IMR-90 (cell line): ENCODE measurements around the gene BUD23. TPM values are rescaled to one million over a fixed set of nuclear protein-coding genes. Genes with fewer than 3 reads are reported as not detected.

ENCODE experiments used
- ATAC-seq: fragments of 200-7000 bp; cut with Tn5 transposase; 2 replicates; pipeline ENCODE4 v1.9.1; 2020; ENCODE audit warnings: low read depth, mild to moderate bottlenecking, moderate library complexity
- BruUV-seq: library from RNA; stranded (reverse); fragments of 400-500 nt; replicated peaks from 2 replicates; lab custom pipeline; 2021; lab: Mats Ljungman, UMichigan
- CTCF ChIA-PET: fragments of 300-600 bp; formaldehyde crosslinking; extraction: SDS; loops from one replicate; lab custom pipeline; 2021; ENCODE audit warnings: antibody characterized with exemption; lab: Yijun Ruan, JAX
- POLR2A ChIA-PET: fragments of 300-600 bp; sonication (Branson Sonifier 250); formaldehyde crosslinking; loops from one replicate; lab custom pipeline; 2022; ENCODE audit warnings: antibody characterized with exemption; ENCODE audit not compliant: unreplicated experiment; lab: Charles Lee
- DNase-seq: peaks from one replicate; pipeline ENCODE4 v3.0.0; 2013
- H2AFZ ChIP-seq: replicated peaks from 2 replicates; pipeline ENCODE3; 2013; ENCODE audit warnings: low read length, mild to moderate bottlenecking; ENCODE audit not compliant: poor library complexity
- H2AK5ac ChIP-seq: 2 replicates; pipeline ENCODE4 v1.6.1; 2013; ENCODE audit warnings: low read depth, low read length, inconsistent platforms
- H2AK9ac ChIP-seq: replicated peaks from 2 replicates; pipeline ENCODE3; 2013; ENCODE audit warnings: mild to moderate bottlenecking, low read depth, low read length, moderate library complexity; ENCODE audit not compliant: poor library complexity
- H2BK120ac ChIP-seq: 2 replicates; pipeline ENCODE4 v1.6.1; 2013; ENCODE audit warnings: low read depth, low read length, inconsistent platforms
- H2BK15ac ChIP-seq: 3 replicates; pipeline ENCODE4 v1.6.1; 2013; ENCODE audit warnings: low read depth, low read length, inconsistent platforms
- H2BK20ac ChIP-seq: 2 replicates; pipeline ENCODE4 v1.6.1; 2013; ENCODE audit warnings: low read depth, mild to moderate bottlenecking, inconsistent platforms, low read length, moderate library complexity
- H2BK5ac ChIP-seq: 2 replicates; pipeline ENCODE4 v1.6.1; 2013; ENCODE audit warnings: mild to moderate bottlenecking, low read depth, low read length, inconsistent platforms; ENCODE audit not compliant: poor library complexity, severe bottlenecking
- H3K14ac ChIP-seq: replicated peaks from 2 replicates; pipeline ENCODE4 v1.6.1; 2013; ENCODE audit warnings: low read depth, low read length, inconsistent platforms
- H3K18ac ChIP-seq: 2 replicates; pipeline ENCODE4 v1.6.1; 2013; ENCODE audit warnings: low read depth, low read length, control low read depth
- H3K23ac ChIP-seq: 2 replicates; pipeline ENCODE4 v1.6.1; 2013; ENCODE audit warnings: low read depth, low read length, inconsistent platforms
- H3K27ac ChIP-seq: 2 replicates; pipeline ENCODE4 v1.5.1; 2013; ENCODE audit warnings: mild to moderate bottlenecking, control low read depth, low read length; ENCODE audit not compliant: insufficient read depth
- H3K27me3 ChIP-seq: 2 replicates; pipeline ENCODE4 v1.6.1; 2013; ENCODE audit warnings: low read length; ENCODE audit not compliant: control insufficient read depth, insufficient read depth
- H3K36me3 ChIP-seq: 2 replicates; pipeline ENCODE4 v1.6.1; 2013; ENCODE audit warnings: low read length, mixed read lengths; ENCODE audit not compliant: control insufficient read depth, insufficient read depth
- H3K4ac ChIP-seq: 2 replicates; pipeline ENCODE4 v1.6.1; 2013; ENCODE audit warnings: low read depth, low read length, inconsistent platforms
- H3K4me1 ChIP-seq: 2 replicates; pipeline ENCODE4 v1.6.1; 2013; ENCODE audit warnings: low read length, mixed read lengths; ENCODE audit not compliant: control insufficient read depth, insufficient read depth
- H3K4me2 ChIP-seq: 2 replicates; pipeline ENCODE4 v1.6.1; 2013; ENCODE audit warnings: low read depth, mild to moderate bottlenecking, control low read depth, low read length, moderate library complexity
- H3K4me3 ChIP-seq: 2 replicates; pipeline ENCODE4 v1.5.1; 2013; ENCODE audit warnings: low read depth, mild to moderate bottlenecking, control low read depth, low read length, moderate library complexity; ENCODE audit not compliant: insufficient read depth
- H3K56ac ChIP-seq: 2 replicates; pipeline ENCODE4 v1.6.1; 2013; ENCODE audit warnings: low read length, inconsistent platforms; ENCODE audit not compliant: insufficient read depth; ENCODE audit errors: extremely low read depth
- H3K79me1 ChIP-seq, 2 experiments: 2 replicates each; pipeline ENCODE4 v1.6.1; 2013; ENCODE audit warnings: low read length in 2 of 2, inconsistent platforms in 1 of 2, low read depth in 1 of 2
- H3K9ac ChIP-seq: 2 replicates; pipeline ENCODE4 v1.6.1; 2013; ENCODE audit warnings: low read depth, low read length, control low read depth
- H3K9me1 ChIP-seq: 2 replicates; pipeline ENCODE4 v1.6.1; 2013; ENCODE audit warnings: low read length, inconsistent platforms; ENCODE audit not compliant: insufficient read depth
- H3K9me3 ChIP-seq: 2 replicates; pipeline ENCODE4 v1.6.1; 2013; ENCODE audit warnings: low read length; ENCODE audit not compliant: control insufficient read depth, insufficient read depth
- H4K20me1 ChIP-seq: 2 replicates; pipeline ENCODE4 v1.6.1; 2013; ENCODE audit warnings: low read length, inconsistent platforms; ENCODE audit not compliant: insufficient read depth
- H4K5ac ChIP-seq: 2 replicates; pipeline ENCODE4 v1.6.1; 2013; ENCODE audit warnings: mild to moderate bottlenecking, low read depth, low read length, control low read depth
- H4K8ac ChIP-seq, 2 experiments: 2 replicates each; pipeline ENCODE4 v1.6.1; 2013; ENCODE audit warnings: low read depth in 2 of 2, low read length in 2 of 2, control low read depth in 1 of 2, inconsistent platforms in 1 of 2
- H4K91ac ChIP-seq: 2 replicates; pipeline ENCODE4 v1.6.1; 2013; ENCODE audit warnings: low read depth, low read length, inconsistent platforms; ENCODE audit not compliant: insufficient read depth
- BHLHE40 ChIP-seq: fragments of 150-350 bp; IDR thresholded peaks from 2 replicates; pipeline ENCODE4 v1.6.1; 2016; ENCODE audit warnings: mild to moderate bottlenecking, low read depth, low read length
- CEBPB ChIP-seq: IDR thresholded peaks from 2 replicates; pipeline ENCODE4 v1.6.1; 2012; ENCODE audit warnings: low read depth, low read length, improper control_type of control experiment
- CHD1 ChIP-seq: IDR thresholded peaks from 2 replicates; pipeline ENCODE4 v1.6.1; 2012; ENCODE audit warnings: low read depth, low read length, improper control_type of control experiment
- FOS ChIP-seq: fragments of 150-350 bp; IDR thresholded peaks from 2 replicates; pipeline ENCODE4 v1.6.1; 2016; ENCODE audit warnings: low read depth, low read length
- MAFK ChIP-seq: IDR thresholded peaks from 2 replicates; pipeline ENCODE4 v1.6.1; 2012; ENCODE audit warnings: low read depth, low read length, improper control_type of control experiment
- MAZ ChIP-seq: IDR thresholded peaks from 2 replicates; pipeline ENCODE4 v1.6.1; 2012; ENCODE audit warnings: low read depth, mild to moderate bottlenecking, low read length, improper control_type of control experiment, moderate library complexity, borderline replicate concordance
- MXI1 ChIP-seq: IDR thresholded peaks from 2 replicates; pipeline ENCODE4 v1.6.1; 2012; ENCODE audit warnings: low read depth, mild to moderate bottlenecking, low read length, moderate library complexity, borderline replicate concordance
- NFE2L2 ChIP-seq: fragments of 150-350 bp; IDR thresholded peaks from 2 replicates; pipeline ENCODE4 v1.6.1; 2016; ENCODE audit warnings: low read depth, mild to moderate bottlenecking, low read length
- POLR2A ChIP-seq: IDR thresholded peaks from 2 replicates; pipeline ENCODE4 v1.6.1; 2012; ENCODE audit warnings: mild to moderate bottlenecking, low read depth, low read length
- RAD21 ChIP-seq: IDR thresholded peaks from 2 replicates; pipeline ENCODE4 v1.6.1; 2012; ENCODE audit warnings: low read length, improper control_type of control experiment
- RCOR1 ChIP-seq: IDR thresholded peaks from 2 replicates; pipeline ENCODE4 v1.6.1; 2012; ENCODE audit warnings: mild to moderate bottlenecking, low read length, improper control_type of control experiment; ENCODE audit not compliant: insufficient replicate concordance
- RFX5 ChIP-seq: IDR thresholded peaks from 2 replicates; pipeline ENCODE4 v1.8.0; 2012; ENCODE audit warnings: low read depth, mild to moderate bottlenecking, low read length, moderate library complexity
- SMC3 ChIP-seq: fragments of 150-350 bp; IDR thresholded peaks from 2 replicates; pipeline ENCODE4 v1.6.1; 2016; ENCODE audit warnings: low read depth, mild to moderate bottlenecking, antibody characterized with exemption, low read length, moderate library complexity
- WGBS, 2 experiments: methylation state at CpG; one replicate each; pipeline versions ENCODE4 v1.1.5 to v1.1.7; 2013; ENCODE audit warnings: missing lambda C conversion rate in 2 of 2; ENCODE audit not compliant: insufficient read length in 1 of 2; ENCODE audit errors: extremely low coverage in 2 of 2; 5-methylcytosine and 5-hydroxymethylcytosine counted together
- dilution Hi-C: fragments of 300-500 bp; cut with HindIII; formaldehyde crosslinking; loops from one replicate; pipeline ENCODE4 v1.14.3; 2018; ENCODE audit warnings: low sequenced_read_pairs; ENCODE audit not compliant: unreplicated experiment
- in situ Hi-C: fragments of 300-500 bp; cut with MboI; formaldehyde crosslinking; loops from 3 replicates; pipeline ENCODE4 v1.14.3; 2019; ENCODE audit warnings: low sequenced_read_pairs, inconsistent platforms, mixed read lengths
- intact Hi-C: fragments of 100-400 bp; cut with micrococcal nuclease; formaldehyde crosslinking; loops from 2 replicates; pipeline ENCODE4 v1.10.0; 2022
- polyA plus RNA-seq, 3 experiments: library from polyadenylated mRNA; depleted of rRNA; stranded (reverse); fragments of >200 nt; gene quantifications; 2 replicates each; pipeline ENCODE4 v1.2.3, GENCODE V29; 2012; ENCODE audit warnings: low replicate concordance in 1 of 3
- total RNA-seq: library from RNA; depleted of rRNA; stranded (reverse); fragments of >200 nt; gene quantifications from 2 replicates; pipeline ENCODE4 v1.2.3, GENCODE V29; 2012
- TF ChIP-seq, protein P1 (sequence below): fragments of 150-350 bp; IDR thresholded peaks from 2 replicates; pipeline ENCODE4 v1.6.1; 2017; ENCODE audit warnings: mild to moderate bottlenecking, antibody characterized with exemption, low read length, low read depth
- TF ChIP-seq, protein P2 (sequence below): fragments of 150-350 bp; IDR thresholded peaks from 2 replicates; pipeline ENCODE4 v1.6.1; 2016; ENCODE audit warnings: low read depth, mild to moderate bottlenecking, low read length, moderate library complexity, borderline replicate concordance
- TF ChIP-seq, protein P3 (sequence below): conservative IDR thresholded peaks from 2 replicates; pipeline ENCODE4 v1.5.1; 2012; ENCODE audit warnings: mild to moderate bottlenecking, low read depth, low read length, improper control_type of control experiment

BUD23 gene
- total and polyA plus RNA-seq, 2 of the 4 experiments (the other 2 are of a cell fraction), result 35.7 to 65.2 TPM

DNA sequence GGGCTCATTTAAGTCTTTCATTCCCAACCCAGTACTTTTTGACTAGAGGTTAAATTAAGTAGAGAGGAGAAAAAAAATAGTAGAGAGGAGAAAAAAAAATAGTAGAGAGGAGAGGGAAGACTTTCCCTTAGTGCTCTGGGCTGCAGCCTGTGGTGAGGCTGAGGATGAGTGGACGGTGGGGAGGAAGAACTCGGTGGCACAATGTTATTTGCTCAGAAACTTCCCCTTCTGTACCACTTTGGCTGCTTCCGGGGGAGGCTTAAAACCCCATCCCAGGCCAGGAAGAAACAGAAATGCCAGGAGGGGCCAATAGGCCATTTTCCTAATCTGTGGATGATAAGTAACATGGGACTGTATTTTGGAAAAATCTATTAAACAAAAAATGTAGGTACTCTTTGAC is 44.5 kb upstream of the BUD23 start:
- Histone ChIP-seq H3K9me3 (peaks cover 4% of the 10 kb centered on the region), H3K4ac (no peak overlapping the region), H2AFZ (no peak overlapping the region), H3K56ac (no peak overlapping the region), H3K14ac (no peak overlapping the region), H3K4me3 (no peak overlapping the region), H3K4me1 (peaks cover 4% of the 10 kb centered on the region; the same call in 1 of the 2 replicates), H2BK5ac (no peak overlapping the region), H2BK120ac (no peak overlapping the region), H3K36me3 (no peaks in the 10 kb centered on the region), H3K9me1 (no peaks in the 10 kb centered on the region), H4K5ac (no peak overlapping the region), H2BK20ac (no peak overlapping the region), H2BK15ac (no peak overlapping the region), H2AK9ac (no peak overlapping the region), H2AK5ac (no peak overlapping the region), H3K23ac (no peak overlapping the region), H4K91ac (no peak overlapping the region), H3K4me2 (no peak overlapping the region), H3K79me1 (no peaks in the 10 kb centered on the region), H3K27ac (no peak overlapping the region), H3K18ac (no peak overlapping the region), H3K27me3 (peaks cover 15% of the 10 kb centered on the region), H4K8ac (no peak overlapping the region), H3K9ac (no peak overlapping the region), H4K20me1 (no peaks in the 10 kb centered on the region)
- CTCF ChIA-PET, result no interaction called here
- TF ChIP-seq RFX5 (no peak), BHLHE40 (no peak), MAFK (no peak), CHD1 (no peak), MAZ (no peak), RCOR1 (no peak), CEBPB (no peak), RAD21 (no peak), FOS (no peak), SMC3 (no peak), MXI1 (no peak), POLR2A (no peak), NFE2L2 (no peak)
- TF ChIP-seq, protein P1, sequence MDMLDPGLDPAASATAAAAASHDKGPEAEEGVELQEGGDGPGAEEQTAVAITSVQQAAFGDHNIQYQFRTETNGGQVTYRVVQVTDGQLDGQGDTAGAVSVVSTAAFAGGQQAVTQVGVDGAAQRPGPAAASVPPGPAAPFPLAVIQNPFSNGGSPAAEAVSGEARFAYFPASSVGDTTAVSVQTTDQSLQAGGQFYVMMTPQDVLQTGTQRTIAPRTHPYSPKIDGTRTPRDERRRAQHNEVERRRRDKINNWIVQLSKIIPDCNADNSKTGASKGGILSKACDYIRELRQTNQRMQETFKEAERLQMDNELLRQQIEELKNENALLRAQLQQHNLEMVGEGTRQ, result no peak
- TF ChIP-seq, protein P2, sequence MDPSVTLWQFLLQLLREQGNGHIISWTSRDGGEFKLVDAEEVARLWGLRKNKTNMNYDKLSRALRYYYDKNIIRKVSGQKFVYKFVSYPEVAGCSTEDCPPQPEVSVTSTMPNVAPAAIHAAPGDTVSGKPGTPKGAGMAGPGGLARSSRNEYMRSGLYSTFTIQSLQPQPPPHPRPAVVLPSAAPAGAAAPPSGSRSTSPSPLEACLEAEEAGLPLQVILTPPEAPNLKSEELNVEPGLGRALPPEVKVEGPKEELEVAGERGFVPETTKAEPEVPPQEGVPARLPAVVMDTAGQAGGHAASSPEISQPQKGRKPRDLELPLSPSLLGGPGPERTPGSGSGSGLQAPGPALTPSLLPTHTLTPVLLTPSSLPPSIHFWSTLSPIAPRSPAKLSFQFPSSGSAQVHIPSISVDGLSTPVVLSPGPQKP, result no peak
- TF ChIP-seq, protein P3, sequence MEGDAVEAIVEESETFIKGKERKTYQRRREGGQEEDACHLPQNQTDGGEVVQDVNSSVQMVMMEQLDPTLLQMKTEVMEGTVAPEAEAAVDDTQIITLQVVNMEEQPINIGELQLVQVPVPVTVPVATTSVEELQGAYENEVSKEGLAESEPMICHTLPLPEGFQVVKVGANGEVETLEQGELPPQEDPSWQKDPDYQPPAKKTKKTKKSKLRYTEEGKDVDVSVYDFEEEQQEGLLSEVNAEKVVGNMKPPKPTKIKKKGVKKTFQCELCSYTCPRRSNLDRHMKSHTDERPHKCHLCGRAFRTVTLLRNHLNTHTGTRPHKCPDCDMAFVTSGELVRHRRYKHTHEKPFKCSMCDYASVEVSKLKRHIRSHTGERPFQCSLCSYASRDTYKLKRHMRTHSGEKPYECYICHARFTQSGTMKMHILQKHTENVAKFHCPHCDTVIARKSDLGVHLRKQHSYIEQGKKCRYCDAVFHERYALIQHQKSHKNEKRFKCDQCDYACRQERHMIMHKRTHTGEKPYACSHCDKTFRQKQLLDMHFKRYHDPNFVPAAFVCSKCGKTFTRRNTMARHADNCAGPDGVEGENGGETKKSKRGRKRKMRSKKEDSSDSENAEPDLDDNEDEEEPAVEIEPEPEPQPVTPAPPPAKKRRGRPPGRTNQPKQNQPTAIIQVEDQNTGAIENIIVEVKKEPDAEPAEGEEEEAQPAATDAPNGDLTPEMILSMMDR, result no peak
- dilution Hi-C loops, result no loop called here
- WGBS, 2 experiments, result no CpG with 5 or more reads among the region's 3 CpGs
- BruUV-seq, result no TSS peak
- ATAC-seq (no peak), DNase-seq (no peak)
- in situ Hi-C loops, result no loop called here
- POLR2A ChIA-PET, result no interaction called here
- intact Hi-C loops, result no loop called here
